ENCODE measurements around the gene C9orf57. TPM values are rescaled to one million over a fixed set of nuclear protein-coding genes. Genes with fewer than 3 reads are reported as not detected.
"Not testable (repeated sequence)": the region's sequence is repeated elsewhere in the genome, so short reads cannot be mapped to it uniquely, and the experiment has no call there.

C9orf57 gene
- polyA plus RNA-seq (ENCODE audit: insufficient read length in 4 of 4): not detected

DNA sequence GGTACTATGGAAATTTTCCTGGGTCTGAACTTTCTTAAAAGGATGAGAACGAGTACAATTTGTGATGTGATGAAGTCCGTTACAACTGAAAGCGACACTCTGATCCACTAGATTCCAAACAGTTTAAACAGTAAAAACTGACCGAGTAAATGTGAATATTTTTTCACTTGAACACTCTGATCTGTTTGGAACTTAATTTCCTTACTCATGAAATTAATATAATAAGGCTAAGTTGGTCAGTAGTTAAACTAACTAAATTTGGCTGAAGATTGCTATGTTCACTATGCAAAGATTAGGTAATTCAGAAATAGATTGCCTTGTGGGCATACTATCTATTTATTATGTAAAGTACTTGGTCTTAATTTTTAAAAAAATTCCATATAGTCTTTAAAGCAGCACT, at the start of gene C9orf57:
Gene C9orf57, minus strand, starts transcription at position 101 of the 400 bp plus-strand sequence. CDS start 1,282 bp downstream, outside the sequence.
- DNase-seq (ENCODE audit: low read depth in 4 of 4, low spot score in 3 of 4): no peak

DNA sequence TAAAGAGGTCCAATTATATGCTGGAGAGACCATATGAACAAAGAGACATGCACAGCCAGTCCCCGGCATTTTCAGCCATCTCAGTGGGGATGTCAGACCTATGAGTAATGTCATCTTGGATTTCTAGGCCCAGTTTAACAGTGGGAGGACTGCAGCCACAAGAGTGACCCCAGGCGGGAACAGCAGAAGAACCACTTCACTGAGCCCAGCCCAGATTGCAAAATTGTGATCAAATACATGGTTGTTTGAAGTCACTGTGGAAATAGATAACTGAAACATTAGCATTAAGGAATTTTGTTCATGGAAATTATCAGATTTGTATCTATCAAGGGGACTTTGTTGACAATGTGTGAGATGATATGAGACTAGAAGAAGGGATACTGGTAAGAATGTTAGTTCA, 42.1 kb upstream of the C9orf57 start:
- DNase-seq (ENCODE audit: low read depth in 4 of 4, low spot score in 3 of 4): no peak

DNA sequence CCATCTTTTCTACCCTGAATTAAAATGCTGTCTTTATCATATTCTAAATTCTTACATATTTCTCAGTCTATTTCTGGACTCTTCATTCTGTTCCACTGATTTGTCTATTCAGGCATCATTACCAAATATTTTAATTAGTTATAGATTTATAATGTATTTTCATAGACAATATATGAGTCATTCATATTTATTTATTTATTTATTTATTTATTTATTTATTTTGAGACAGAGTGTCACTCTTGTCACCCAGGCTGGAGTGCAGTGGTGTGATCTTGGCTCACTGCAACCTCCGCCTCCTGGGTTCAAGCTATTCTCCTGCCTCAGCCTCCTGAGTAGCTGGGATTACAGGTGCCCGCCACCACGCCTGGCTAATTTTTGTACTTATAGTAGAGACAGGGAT, 35.1 kb upstream of the C9orf57 start:
- not testable (repeated sequence) for DNase-seq (ENCODE audit: low read depth in 4 of 4, low spot score in 3 of 4)

DNA sequence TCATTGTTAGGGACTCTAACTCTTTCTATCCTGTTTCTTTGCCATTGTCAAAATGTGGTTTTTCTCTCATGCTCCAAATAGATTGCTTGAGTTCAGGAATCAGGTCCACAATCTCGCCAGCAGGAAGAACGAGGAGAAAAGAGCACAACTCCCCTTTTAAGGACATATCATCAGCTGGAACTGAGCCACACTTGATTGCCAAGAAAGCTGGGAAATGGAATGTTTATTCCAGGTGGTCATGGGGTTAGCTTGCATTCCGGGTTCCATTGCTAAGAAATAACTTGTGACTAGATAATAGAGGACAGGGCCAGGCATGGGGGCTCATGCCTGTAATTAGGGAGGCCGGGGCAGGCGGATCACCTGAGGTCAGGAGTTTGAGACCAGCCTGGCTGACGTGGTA, 32.4 kb upstream of the C9orf57 start:
- DNase-seq (ENCODE audit: low read depth in 4 of 4, low spot score in 3 of 4): no peak

GRCh38 chr9:72089451-72090130, 29.2 kb upstream of the C9orf57 start:
- DNase-seq (ENCODE audit: low read depth in 4 of 4, low spot score in 3 of 4): no peak

DNA sequence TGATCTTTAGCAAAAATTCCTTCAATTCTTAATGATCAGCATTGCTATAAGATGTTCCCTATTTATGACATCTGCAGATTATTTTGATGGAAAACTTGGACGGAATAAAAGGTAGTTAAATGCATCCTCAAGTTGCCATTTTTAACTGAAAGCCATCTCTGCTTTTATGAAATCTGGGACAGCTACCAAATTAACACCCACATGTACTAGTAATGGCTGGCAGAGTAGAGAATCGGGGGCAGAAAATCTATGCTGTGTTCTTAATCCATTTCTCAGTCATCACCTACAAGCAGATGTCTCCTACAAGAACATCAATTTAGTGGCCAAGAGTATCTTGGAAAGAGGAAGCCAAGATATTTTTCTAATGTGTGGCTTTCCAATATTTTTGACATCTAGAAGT, 22.1 kb upstream of the C9orf57 start:
- no peak for DNase-seq (ENCODE audit: low read depth in 4 of 4, low spot score in 3 of 4)

GRCh38 chr9:72074666-72075065, 14.3 kb upstream of the C9orf57 start:
- DNase-seq (ENCODE audit: low read depth in 4 of 4, low spot score in 3 of 4): not testable (repeated sequence)

DNA sequence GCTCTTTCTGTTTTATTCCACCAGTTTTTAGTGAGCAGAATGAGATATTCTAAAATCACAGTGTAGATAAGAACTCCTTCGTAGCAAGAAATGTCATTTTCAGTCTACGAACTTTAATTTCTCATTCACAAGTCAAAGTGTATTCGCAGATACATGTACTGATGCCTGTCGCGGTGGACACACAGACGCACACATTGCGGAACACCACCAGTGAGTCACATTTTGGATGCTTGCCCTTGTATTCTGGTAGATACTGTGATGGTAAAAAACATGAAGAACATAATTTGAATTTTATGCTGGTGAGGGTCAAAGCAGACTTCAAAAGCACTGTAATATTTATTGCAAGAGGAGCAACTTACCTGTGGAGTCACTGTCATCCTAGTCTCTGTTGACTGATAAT, 4.7 kb upstream of the C9orf57 start:
- DNase-seq (ENCODE audit: low read depth in 4 of 4, low spot score in 3 of 4): no peak

- no peak for DNase-seq (ENCODE audit: low read depth in 4 of 4, low spot score in 3 of 4)
These were observed 8.3 kb downstream of the C9orf57 start for GRCh38 chr9:72052122-72052521.

DNA sequence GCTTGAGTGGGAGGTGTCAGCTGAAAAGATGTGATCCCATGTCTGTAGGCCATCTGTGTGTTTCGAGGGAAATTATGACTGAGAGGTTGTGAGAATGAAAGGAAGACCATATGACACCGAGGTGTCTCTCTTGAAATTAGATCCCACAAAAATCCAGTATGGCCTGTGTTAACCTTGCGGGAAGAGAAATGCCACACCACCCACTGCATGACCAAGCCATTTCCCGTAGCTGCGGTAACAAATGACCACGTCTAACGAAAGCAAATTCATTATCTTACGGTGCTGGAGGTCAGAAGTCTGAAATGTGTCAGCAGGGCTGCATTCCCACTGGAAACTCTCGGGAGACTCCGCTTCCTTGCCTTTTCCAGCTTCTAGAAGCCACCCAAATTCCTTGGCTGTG, 11.6 kb downstream of the C9orf57 start:
- DNase-seq (ENCODE audit: low read depth in 4 of 4, low spot score in 3 of 4): no peak

DNA sequence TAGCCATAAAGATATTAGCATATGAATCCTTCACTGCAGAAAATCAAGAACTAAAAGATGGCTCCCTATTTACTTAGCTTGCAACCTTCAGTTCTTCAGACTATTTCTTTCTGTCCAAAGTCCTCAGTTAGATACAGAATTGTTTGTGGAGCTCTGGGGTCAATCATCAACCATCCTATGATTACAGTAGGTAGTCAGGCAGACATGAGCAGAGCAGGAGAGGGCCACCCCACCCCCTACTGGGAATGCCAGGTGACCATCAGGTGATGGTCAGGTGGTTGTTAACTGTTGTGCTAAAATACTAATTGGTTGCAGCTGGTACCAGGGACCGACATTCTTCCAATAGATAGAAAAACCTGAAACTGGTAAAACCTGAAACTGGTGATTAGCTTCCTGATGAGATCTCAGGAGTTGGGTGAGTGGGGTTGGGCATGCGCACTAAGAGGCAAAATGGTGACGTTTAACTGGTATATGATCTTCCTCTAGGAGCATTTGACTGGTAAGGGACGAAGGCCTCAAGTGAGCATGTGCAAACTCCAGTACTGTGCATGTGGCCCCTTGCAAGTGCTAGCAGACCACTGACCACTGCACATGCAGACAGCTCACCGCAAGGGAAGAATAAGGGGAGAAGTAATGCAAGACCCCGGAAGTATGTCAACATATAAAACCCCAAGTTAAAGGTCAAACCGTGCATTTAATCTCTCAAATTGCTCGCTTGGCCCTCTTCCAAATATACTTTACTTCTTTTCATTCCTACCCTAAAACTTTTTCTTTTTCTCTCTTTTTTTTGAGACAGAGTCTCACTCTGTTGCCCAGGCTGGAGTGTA, 13.6 kb downstream of the C9orf57 start:
- no peak for DNase-seq (ENCODE audit: low read depth in 4 of 4, low spot score in 3 of 4)

GRCh38 chr9:72044095-72044494, 16.3 kb downstream of the C9orf57 start:
- DNase-seq (ENCODE audit: low read depth in 4 of 4, low spot score in 3 of 4): no peak

DNA sequence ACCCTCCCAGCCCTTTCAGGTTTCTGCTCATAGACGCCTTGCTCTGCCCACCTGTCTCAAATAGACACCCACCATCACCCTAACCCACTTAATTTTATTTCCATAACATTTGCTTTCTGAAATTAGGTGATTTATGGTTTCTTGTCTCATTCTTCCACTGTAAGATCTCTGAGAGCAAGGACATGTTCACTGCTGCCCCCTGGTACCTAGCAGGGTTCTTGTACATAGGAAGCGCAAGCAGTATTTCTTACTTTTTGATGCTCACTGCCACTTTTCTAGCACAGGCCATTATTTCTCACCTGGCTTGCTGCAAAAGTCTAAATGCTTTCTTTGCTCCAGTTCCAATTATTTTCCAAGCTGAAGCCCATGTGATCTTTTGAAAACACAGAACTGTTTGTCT, 16.8 kb downstream of the C9orf57 start:
- DNase-seq (ENCODE audit: low read depth in 4 of 4, low spot score in 3 of 4): no peak

GRCh38 chr9:72042928-72043327, 17.5 kb downstream of the C9orf57 start:
- no peak for DNase-seq (ENCODE audit: low read depth in 4 of 4, low spot score in 3 of 4)

DNA sequence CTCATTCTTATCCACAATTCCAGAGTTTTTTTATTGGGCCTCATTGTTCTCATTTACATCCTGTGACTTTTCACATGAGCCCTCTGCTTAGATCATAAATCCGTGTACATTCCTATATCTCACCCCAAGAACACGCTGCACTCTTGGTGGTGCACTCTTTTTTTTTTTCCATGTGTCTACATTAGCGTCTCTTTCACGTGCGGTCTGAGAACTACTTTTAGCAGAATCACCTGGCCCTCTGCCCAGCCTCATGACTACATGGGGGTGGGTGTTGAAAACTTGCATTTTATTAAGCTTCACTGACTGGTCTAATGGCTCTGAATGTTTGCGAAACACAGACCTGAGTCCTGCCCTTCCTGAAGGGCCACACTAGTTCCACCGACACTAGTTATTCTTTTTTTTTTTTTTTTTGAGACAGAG, 18.6 kb downstream of the C9orf57 start:
- DNase-seq (ENCODE audit: low read depth in 4 of 4, low spot score in 3 of 4): peak in 1 of 4 donors; percentile 26

- DNase-seq (ENCODE audit: low read depth in 4 of 4, low spot score in 3 of 4): no peak
These were observed 19.0 kb downstream of the C9orf57 start for GRCh38 chr9:72041369-72041768.

DNA sequence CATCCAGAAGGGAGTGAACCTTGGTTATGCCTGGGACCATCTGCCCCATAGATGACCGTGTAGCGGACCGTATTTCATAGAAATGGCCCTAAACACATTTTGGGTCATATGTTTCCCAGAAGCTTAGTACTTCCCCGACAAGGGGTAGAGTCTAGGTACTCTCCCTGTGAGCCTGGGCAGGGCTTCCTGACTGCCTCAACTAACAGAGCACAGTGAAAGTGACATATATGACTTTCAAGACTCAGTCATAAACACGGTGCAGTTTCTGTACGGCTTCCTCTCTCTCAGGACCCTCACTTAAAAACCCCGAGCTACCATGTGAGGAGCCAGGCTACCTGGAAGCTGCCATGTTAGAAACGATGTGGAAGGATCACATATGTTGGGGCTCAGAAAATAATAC, 20.9 kb downstream of the C9orf57 start:
- no peak for DNase-seq (ENCODE audit: low read depth in 4 of 4, low spot score in 3 of 4)

GRCh38 chr9:72038890-72039410, 21.5 kb downstream of the C9orf57 start:
- DNase-seq (ENCODE audit: low read depth in 4 of 4, low spot score in 3 of 4): peak; percentile 56 to 72 (median 66)

DNA sequence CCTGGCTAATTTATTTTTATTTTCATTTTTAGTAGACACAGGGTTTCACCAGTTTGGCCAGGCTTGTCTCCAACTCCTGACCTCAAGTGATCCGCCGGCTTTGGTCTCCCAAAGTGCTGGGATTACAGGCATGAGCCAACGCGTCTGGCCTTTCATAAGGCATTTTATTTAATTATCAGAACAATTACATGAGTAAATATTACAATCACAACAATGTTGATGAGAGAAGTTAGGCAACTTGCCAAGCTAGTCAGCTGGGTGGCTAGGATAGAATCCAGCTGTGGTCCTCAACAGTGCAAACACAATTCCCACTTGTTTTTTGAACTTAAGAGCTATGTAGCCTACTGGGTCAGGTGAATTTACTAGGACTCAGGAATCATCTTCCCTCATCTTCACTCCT, 22.0 kb downstream of the C9orf57 start:
- no peak for DNase-seq (ENCODE audit: low read depth in 4 of 4, low spot score in 3 of 4)

GRCh38 chr9:72037571-72037970, 22.8 kb downstream of the C9orf57 start:
- DNase-seq (ENCODE audit: low read depth in 4 of 4, low spot score in 3 of 4): no peak

DNA sequence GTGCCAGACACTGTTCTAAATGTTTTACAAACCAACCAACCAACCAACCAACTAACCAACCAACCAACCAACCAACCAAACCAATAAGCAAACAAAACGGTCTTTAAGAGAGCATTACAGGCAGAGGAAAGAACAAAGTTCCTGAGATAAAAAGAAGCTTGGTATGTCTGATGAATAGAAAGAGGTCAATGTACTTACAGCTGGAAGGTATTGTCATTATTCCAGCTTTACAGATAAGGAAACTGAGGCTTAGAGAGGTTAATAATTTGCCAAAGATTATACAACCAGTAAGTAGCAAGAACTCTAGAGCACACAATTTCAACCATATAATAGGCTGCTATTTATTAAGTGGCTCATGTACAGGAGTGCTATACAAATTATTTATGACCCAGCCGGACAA, 29.6 kb downstream of the C9orf57 start:
- DNase-seq (ENCODE audit: low read depth in 4 of 4, low spot score in 3 of 4): no peak

DNA sequence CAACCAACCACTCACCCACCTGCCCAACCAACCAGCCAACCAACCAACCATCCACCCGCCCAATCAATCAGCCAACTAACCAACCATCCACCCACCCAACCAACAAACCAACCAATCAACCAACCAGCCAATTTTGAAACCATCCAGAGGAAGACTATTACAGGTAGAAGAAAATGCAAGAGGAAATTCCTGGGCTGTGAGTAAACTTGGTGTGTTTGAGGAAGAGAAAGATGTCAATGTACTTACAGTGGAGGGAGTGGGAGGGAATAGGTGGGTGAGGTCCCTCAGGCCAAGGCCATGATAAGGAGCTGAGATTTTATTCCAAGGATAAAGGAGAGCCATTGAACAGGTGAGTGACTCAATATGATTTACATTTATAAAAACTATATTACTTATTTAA, 30.4 kb downstream of the C9orf57 start:
- no peak for DNase-seq (ENCODE audit: low read depth in 4 of 4, low spot score in 3 of 4)

Measured in right renal pelvis (tissue), 4 donors.